HL-60 (cell line): ENCODE data around the gene DIDO1.

Source experiments
- GABPA ChIP-seq: IDR thresholded peaks from 2 replicates; pipeline ENCODE4 v1.6.1; 2012; ENCODE audit warnings: low read depth
- POLR2AphosphoS5 ChIP-seq: IDR thresholded peaks from 2 replicates; pipeline ENCODE4 v1.6.1; 2012; ENCODE audit warnings: low read depth
- REST ChIP-seq: IDR thresholded peaks from 2 replicates; pipeline ENCODE4 v1.6.1; 2012; ENCODE audit warnings: low read depth; ENCODE audit not compliant: insufficient replicate concordance
- TF ChIP-seq, protein P1 (sequence below): IDR thresholded peaks from one replicate; pipeline ENCODE4 v1.5.1; 2011; ENCODE audit warnings: low read length, control low read depth, inconsistent platforms; ENCODE audit not compliant: insufficient read depth

DNA sequence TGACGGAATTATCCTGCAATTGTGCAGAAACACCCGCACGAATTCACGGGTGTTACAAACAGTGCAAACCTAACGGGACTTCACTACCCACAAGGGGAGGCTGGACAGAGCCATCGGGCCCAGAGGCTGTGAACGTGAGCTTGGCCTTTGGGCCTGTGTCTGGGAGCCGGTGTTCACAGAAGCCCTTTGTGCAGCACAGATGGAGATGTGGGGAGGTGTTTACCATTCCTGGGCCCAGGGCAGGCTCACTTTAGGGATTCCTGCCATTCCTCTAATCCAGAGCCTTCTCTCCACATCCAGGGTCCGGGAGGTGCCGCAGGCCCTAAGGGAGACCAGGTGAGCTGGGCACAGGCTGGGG, 94.5 kb downstream of the DIDO1 start:
- TF ChIP-seq GABPA (no peak), REST (no peak), POLR2AphosphoS5 (no peak)
- TF ChIP-seq, protein P1, sequence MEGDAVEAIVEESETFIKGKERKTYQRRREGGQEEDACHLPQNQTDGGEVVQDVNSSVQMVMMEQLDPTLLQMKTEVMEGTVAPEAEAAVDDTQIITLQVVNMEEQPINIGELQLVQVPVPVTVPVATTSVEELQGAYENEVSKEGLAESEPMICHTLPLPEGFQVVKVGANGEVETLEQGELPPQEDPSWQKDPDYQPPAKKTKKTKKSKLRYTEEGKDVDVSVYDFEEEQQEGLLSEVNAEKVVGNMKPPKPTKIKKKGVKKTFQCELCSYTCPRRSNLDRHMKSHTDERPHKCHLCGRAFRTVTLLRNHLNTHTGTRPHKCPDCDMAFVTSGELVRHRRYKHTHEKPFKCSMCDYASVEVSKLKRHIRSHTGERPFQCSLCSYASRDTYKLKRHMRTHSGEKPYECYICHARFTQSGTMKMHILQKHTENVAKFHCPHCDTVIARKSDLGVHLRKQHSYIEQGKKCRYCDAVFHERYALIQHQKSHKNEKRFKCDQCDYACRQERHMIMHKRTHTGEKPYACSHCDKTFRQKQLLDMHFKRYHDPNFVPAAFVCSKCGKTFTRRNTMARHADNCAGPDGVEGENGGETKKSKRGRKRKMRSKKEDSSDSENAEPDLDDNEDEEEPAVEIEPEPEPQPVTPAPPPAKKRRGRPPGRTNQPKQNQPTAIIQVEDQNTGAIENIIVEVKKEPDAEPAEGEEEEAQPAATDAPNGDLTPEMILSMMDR = no peak
